HG03064 (cell line): Measurements from ENCODE around the gene NUP133.
A peak's percentile ranks its signal among the peaks of the same experiment; 100 is the strongest.
"Not testable (repeated sequence)": the region's sequence is repeated elsewhere in the genome, so short reads cannot be mapped to it uniquely, and the experiment has no call there.

Source experiments
- ATAC-seq: cut with Tn5 transposase; IDR thresholded peaks from one replicate; pipeline ENCODE4 v1.9.1; 2021; ENCODE audit warnings: low read depth; ENCODE audit not compliant: unreplicated experiment

The NUP133 gene

GRCh38 chr1:229511201-229511600 is 3.1 kb upstream of the NUP133 start:
- not testable (repeated sequence) for ATAC-seq

- ATAC-seq, result no peak
Observed at GRCh38 chr1:229509576-229509975, 1.4 kb upstream of the NUP133 start.

- no peak for ATAC-seq
Observed at GRCh38 chr1:229508823-229509337, 739 bp upstream of the NUP133 start.

GRCh38 chr1:229507502-229507901 is 639 bp downstream of the NUP133 start:
- peak; percentile 2 for ATAC-seq

- no peak for ATAC-seq
Observed at GRCh38 chr1:229506633-229507032, 1.5 kb downstream of the NUP133 start.

GRCh38 chr1:229495782-229496181 is 12.4 kb downstream of the NUP133 start:
- no peak for ATAC-seq

- ATAC-seq, result no peak
Observed at GRCh38 chr1:229487181-229487580, 21.0 kb downstream of the NUP133 start.

GRCh38 chr1:229485318-229485717 is 22.8 kb downstream of the NUP133 start:
- ATAC-seq, result no peak

- no peak for ATAC-seq
Observed at GRCh38 chr1:229482511-229482910, 25.6 kb downstream of the NUP133 start.

- no peak for ATAC-seq
Observed at GRCh38 chr1:229480495-229480894, 27.6 kb downstream of the NUP133 start.

GRCh38 chr1:229479660-229480399 is 28.3 kb downstream of the NUP133 start:
- peak; percentile 78 for ATAC-seq

GRCh38 chr1:229478852-229479251 is 29.3 kb downstream of the NUP133 start:
- peak; percentile 61 for ATAC-seq

GRCh38 chr1:229475859-229476258 is 32.3 kb downstream of the NUP133 start:
- ATAC-seq, result not testable (repeated sequence)

- no peak for ATAC-seq
Observed at GRCh38 chr1:229474509-229474908, 33.6 kb downstream of the NUP133 start.

- no peak for ATAC-seq
Observed at GRCh38 chr1:229471175-229471574, 37.0 kb downstream of the NUP133 start.

- ATAC-seq, result no peak
Observed at GRCh38 chr1:229470406-229471043, 37.6 kb downstream of the NUP133 start.

- no peak for ATAC-seq
Observed at GRCh38 chr1:229466887-229467286, 41.3 kb downstream of the NUP133 start.

- ATAC-seq, result no peak
Observed at GRCh38 chr1:229464672-229465071, 43.5 kb downstream of the NUP133 start.

- no peak for ATAC-seq
Observed at GRCh38 chr1:229461032-229461668, 47.0 kb downstream of the NUP133 start.

GRCh38 chr1:229459815-229460214 is 48.3 kb downstream of the NUP133 start:
- ATAC-seq, result no peak

GRCh38 chr1:229457436-229457835 is 50.7 kb downstream of the NUP133 start:
- ATAC-seq, result no peak
